ENCODE data around the gene CIDEA. TPM values are rescaled to one million over a fixed set of nuclear protein-coding genes. Genes with fewer than 3 reads are reported as not detected.

Gene CIDEA
- total and polyA plus RNA-seq, 2 donors (not counting 1 experiment from before 2014, with no cell fraction given) = 0.12 to 1.7 TPM

GRCh38 chr18:12315490-12315889 lies 61.3 kb downstream of the CIDEA start:
- Histone ChIP-seq H3K36me3 (ENCODE audit: control insufficient read depth, insufficient read depth, low read length) (peaks cover 21% of the 10 kb centered on the region), H2AFZ (ENCODE audit: low read length) (no peak overlapping the region), H3K4me1 (ENCODE audit: control insufficient read depth, extremely low read depth, insufficient read depth, low read length) (peaks cover 15% of the 10 kb centered on the region), H3K4me2 (ENCODE audit: extremely low read depth, insufficient read depth, low read length) (no peak overlapping the region), H3K79me2 (ENCODE audit: control insufficient read depth, insufficient read depth, low read length) (peaks cover 90% of the 10 kb centered on the region), H3K9me3 (ENCODE audit: control insufficient read depth, insufficient read depth, low read depth, low read length) (no peaks in the 10 kb centered on the region), H3K4me3 (replicated peaks in 1 of 4; ENCODE audit: control extremely low read depth in 1 of 4, insufficient read depth in 1 of 4, low read depth in 3 of 4, low read length in 4 of 4) (no peak overlapping the region), H3K9ac (ENCODE audit: insufficient read depth, low read length) (no peak overlapping the region), H3K27me3 (ENCODE audit: control insufficient read depth, insufficient read depth, low read length) (no peaks in the 10 kb centered on the region), H3K27ac (ENCODE audit: insufficient read depth, low read length) (peak overlapping the region; percentile 15), H4K20me1 (ENCODE audit: control insufficient read depth, extremely low read depth, insufficient read depth, low read length) (peaks cover 5% of the 10 kb centered on the region)
- TF ChIP-seq CTCF (conservative IDR thresholded peaks at IDR 0.05 in 1 of 2, IDR thresholded peaks at IDR 0.05 in 1 of 2; ENCODE audit: low read depth in 1 of 2, low read length in 2 of 2) (no peak), EZH2 (IDR thresholded peaks at IDR 0.05; ENCODE audit: low read length, missing control alignments) (no peak)
- no peak for DNase-seq (ENCODE audit: low read depth in 2 of 2)

GRCh38 chr18:12315911-12316310 lies 61.8 kb downstream of the CIDEA start:
- H3K4me3 ChIP-seq (replicated peaks in 1 of 4; ENCODE audit: control extremely low read depth in 1 of 4, insufficient read depth in 1 of 4, low read depth in 3 of 4, low read length in 4 of 4) = no peak overlapping the region
- H3K27me3 ChIP-seq (ENCODE audit: control insufficient read depth, insufficient read depth, low read length) = no peaks in the 10 kb centered on the region
- H3K27ac ChIP-seq (ENCODE audit: insufficient read depth, low read length) = peak overlapping the region; percentile 49
- DNase-seq (ENCODE audit: low read depth in 2 of 2) = no peak
- no peaks in the 10 kb centered on the region for H3K9me3 ChIP-seq (ENCODE audit: control insufficient read depth, insufficient read depth, low read depth, low read length)
- H3K36me3 ChIP-seq (ENCODE audit: control insufficient read depth, insufficient read depth, low read length) = peaks cover 19% of the 10 kb centered on the region
- peaks cover 12% of the 10 kb centered on the region for H3K4me1 ChIP-seq (ENCODE audit: control insufficient read depth, extremely low read depth, insufficient read depth, low read length)
- TF ChIP-seq EZH2 (IDR thresholded peaks at IDR 0.05; ENCODE audit: low read length, missing control alignments) (no peak), CTCF (conservative IDR thresholded peaks at IDR 0.05 in 1 of 2, IDR thresholded peaks at IDR 0.05 in 1 of 2; ENCODE audit: low read depth in 1 of 2, low read length in 2 of 2) (no peak)
- peak overlapping the region; percentile 62 for H3K4me2 ChIP-seq (ENCODE audit: extremely low read depth, insufficient read depth, low read length)
- H2AFZ ChIP-seq (ENCODE audit: low read length) = no peak overlapping the region
- H3K79me2 ChIP-seq (ENCODE audit: control insufficient read depth, insufficient read depth, low read length) = peaks cover 90% of the 10 kb centered on the region
- peaks cover 5% of the 10 kb centered on the region for H4K20me1 ChIP-seq (ENCODE audit: control insufficient read depth, extremely low read depth, insufficient read depth, low read length)
- H3K9ac ChIP-seq (ENCODE audit: insufficient read depth, low read length) = no peak overlapping the region

- no peaks in the 10 kb centered on the region for H3K9me3 ChIP-seq (ENCODE audit: control insufficient read depth, insufficient read depth, low read depth, low read length)
- no peak overlapping the region for H3K9ac ChIP-seq (ENCODE audit: insufficient read depth, low read length)
- peaks cover 17% of the 10 kb centered on the region for H3K36me3 ChIP-seq (ENCODE audit: control insufficient read depth, insufficient read depth, low read length)
- peaks cover 5% of the 10 kb centered on the region for H4K20me1 ChIP-seq (ENCODE audit: control insufficient read depth, extremely low read depth, insufficient read depth, low read length)
- H3K27ac ChIP-seq (ENCODE audit: insufficient read depth, low read length) = peak overlapping the region; percentile 64
- DNase-seq (ENCODE audit: low read depth in 2 of 2) = peak; percentile 54 to 57
- TF ChIP-seq CTCF (conservative IDR thresholded peaks at IDR 0.05 in 1 of 2, IDR thresholded peaks at IDR 0.05 in 1 of 2; ENCODE audit: low read depth in 1 of 2, low read length in 2 of 2) = no peak
- TF ChIP-seq EZH2 (IDR thresholded peaks at IDR 0.05; ENCODE audit: low read length, missing control alignments) = no peak
- peaks cover 87% of the 10 kb centered on the region for H3K79me2 ChIP-seq (ENCODE audit: control insufficient read depth, insufficient read depth, low read length)
- H3K4me1 ChIP-seq (ENCODE audit: control insufficient read depth, extremely low read depth, insufficient read depth, low read length) = peaks cover 12% of the 10 kb centered on the region
- H3K27me3 ChIP-seq (ENCODE audit: control insufficient read depth, insufficient read depth, low read length) = no peaks in the 10 kb centered on the region
- no peak overlapping the region for H3K4me3 ChIP-seq (replicated peaks in 1 of 4; ENCODE audit: control extremely low read depth in 1 of 4, insufficient read depth in 1 of 4, low read depth in 3 of 4, low read length in 4 of 4)
- H3K4me2 ChIP-seq (ENCODE audit: extremely low read depth, insufficient read depth, low read length) = no peak overlapping the region
- H2AFZ ChIP-seq (ENCODE audit: low read length) = no peak overlapping the region
Observed at GRCh38 chr18:12317664-12318333, 63.6 kb downstream of the CIDEA start.
